Hepatocyte (in vitro differentiated cells): Measurements from ENCODE around the gene AVPR1B. TPM values are rescaled to one million over a fixed set of nuclear protein-coding genes. Genes with fewer than 3 reads are reported as not detected.

ENCODE experiments used
- DNase-seq: peaks from one replicate; pipeline ENCODE4 v3.0.0-alpha.2; 2016; ENCODE audit warnings: low spot score
- H2AFZ ChIP-seq: fragments of 200-600 bp; sonication (generic); 2 replicates; pipeline ENCODE4 v1.6.0; 2016; ENCODE audit warnings: antibody characterized with exemption, mild to moderate bottlenecking
- H3K27ac ChIP-seq: fragments of 200-600 bp; sonication (generic); 2 replicates; pipeline ENCODE4 v1.5.1; 2016; ENCODE audit warnings: mild to moderate bottlenecking
- H3K27me3 ChIP-seq: fragments of 200-600 bp; sonication (generic); 2 replicates; pipeline ENCODE4 v1.6.1; 2016
- H3K36me3 ChIP-seq: fragments of 200-600 bp; sonication (generic); replicated peaks from 2 replicates; pipeline ENCODE4 v1.5.1; 2016; ENCODE audit warnings: low read depth; ENCODE audit not compliant: insufficient read depth
- H3K4me1 ChIP-seq: fragments of 200-600 bp; sonication (generic); 2 replicates; pipeline ENCODE4 v1.5.1; 2016; ENCODE audit warnings: mild to moderate bottlenecking, moderate library complexity; ENCODE audit not compliant: insufficient read depth
- H3K4me2 ChIP-seq: fragments of 200-600 bp; sonication (generic); 2 replicates; pipeline ENCODE4 v1.6.0; 2016
- H3K4me3 ChIP-seq: fragments of 200-600 bp; sonication (generic); 2 replicates; pipeline ENCODE4 v1.5.1; 2016; ENCODE audit warnings: mild to moderate bottlenecking
- H3K79me2 ChIP-seq: fragments of 200-600 bp; sonication (generic); 2 replicates; pipeline ENCODE4 v1.6.0; 2017; ENCODE audit warnings: mild to moderate bottlenecking
- H3K9me2 ChIP-seq: fragments of 200-600 bp; sonication (generic); replicated peaks from 2 replicates; pipeline ENCODE4 v1.6.0; 2017; ENCODE audit warnings: mild to moderate bottlenecking; ENCODE audit not compliant: insufficient read depth
- H3K9me3 ChIP-seq: fragments of 200-600 bp; sonication (generic); 2 replicates; pipeline ENCODE4 v1.5.1; 2016; ENCODE audit warnings: low read depth, mild to moderate bottlenecking
- H4K20me1 ChIP-seq: fragments of 200-600 bp; sonication (generic); 2 replicates; pipeline ENCODE4 v1.6.0; 2016; ENCODE audit warnings: mild to moderate bottlenecking; ENCODE audit not compliant: insufficient read depth, poor library complexity, severe bottlenecking
- EZH2 ChIP-seq: fragments of 200-600 bp; sonication (generic); IDR thresholded peaks from 2 replicates; pipeline ENCODE4 v1.6.1; 2016; ENCODE audit warnings: antibody characterized with exemption, mild to moderate bottlenecking, borderline replicate concordance
- EZH2phosphoT487 ChIP-seq: fragments of 200-600 bp; sonication (generic); IDR thresholded peaks from one replicate; pipeline ENCODE4 v1.6.1; 2018; ENCODE audit warnings: antibody characterized with exemption, mild to moderate bottlenecking, low read depth, moderate library complexity; ENCODE audit not compliant: unreplicated experiment, severe bottlenecking
- WGBS: methylation state at CpG from one replicate; pipeline ENCODE4 v1.1.6; 2016; ENCODE audit warnings: low lambda C conversion rate; ENCODE audit errors: missing lambda C conversion rate; 5-methylcytosine and 5-hydroxymethylcytosine counted together
- polyA plus RNA-seq: library from polyadenylated mRNA; unstranded; fragments of >200 nt; fragmentation: Nextera tagmentation; extraction: Ambion mirVana; gene quantifications from 2 replicates; pipeline ENCODE4 v1.2.1, GENCODE V29; 2016
- total RNA-seq: library from RNA; depleted of rRNA; stranded (reverse); fragments of >200 nt; gene quantifications from 2 replicates; pipeline ENCODE4 v1.2.3, GENCODE V29; 2014
- TF ChIP-seq, protein P1 (sequence below): fragments of 200-600 bp; sonication (generic); IDR thresholded peaks from 2 replicates; pipeline ENCODE4 v1.5.1; 2016; ENCODE audit warnings: antibody characterized with exemption, mild to moderate bottlenecking; ENCODE audit not compliant: poor library complexity

The AVPR1B gene
- total and polyA plus RNA-seq, 2 experiments from 2014 or later: not detected

DNA sequence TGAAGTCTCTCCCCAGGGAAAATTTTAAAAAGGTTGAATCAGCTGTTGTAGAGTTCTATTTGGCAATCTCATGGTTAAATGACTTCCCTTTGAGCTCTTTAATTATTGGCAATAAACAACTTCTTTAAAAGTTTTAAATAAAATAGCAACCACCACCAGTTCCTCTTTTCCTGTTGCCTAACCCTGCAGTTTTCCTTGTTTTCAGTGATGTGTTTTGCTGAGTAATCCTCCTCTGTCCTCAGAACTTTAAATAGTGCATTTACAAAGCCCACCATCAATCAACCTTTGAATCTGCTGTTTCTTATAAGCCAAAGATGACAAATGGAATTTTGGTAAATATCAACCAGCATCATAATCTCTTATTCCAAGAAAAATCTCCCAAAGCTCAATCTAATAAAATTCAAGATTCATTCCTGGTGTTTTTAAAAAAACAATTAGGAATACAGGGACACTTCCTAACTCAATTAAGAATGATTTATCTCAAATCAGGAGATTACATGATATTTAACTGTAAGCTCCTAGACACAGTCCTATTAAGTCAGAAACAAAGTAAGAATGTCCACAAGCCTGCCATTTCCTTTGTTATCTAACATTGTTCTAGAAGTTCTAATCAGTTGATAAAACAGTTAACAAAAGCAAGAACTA, 14.8 kb downstream of the AVPR1B start:
- no peak overlapping the region for H3K4me3 ChIP-seq
- TF ChIP-seq EZH2phosphoT487: no peak
- TF ChIP-seq, protein P1, sequence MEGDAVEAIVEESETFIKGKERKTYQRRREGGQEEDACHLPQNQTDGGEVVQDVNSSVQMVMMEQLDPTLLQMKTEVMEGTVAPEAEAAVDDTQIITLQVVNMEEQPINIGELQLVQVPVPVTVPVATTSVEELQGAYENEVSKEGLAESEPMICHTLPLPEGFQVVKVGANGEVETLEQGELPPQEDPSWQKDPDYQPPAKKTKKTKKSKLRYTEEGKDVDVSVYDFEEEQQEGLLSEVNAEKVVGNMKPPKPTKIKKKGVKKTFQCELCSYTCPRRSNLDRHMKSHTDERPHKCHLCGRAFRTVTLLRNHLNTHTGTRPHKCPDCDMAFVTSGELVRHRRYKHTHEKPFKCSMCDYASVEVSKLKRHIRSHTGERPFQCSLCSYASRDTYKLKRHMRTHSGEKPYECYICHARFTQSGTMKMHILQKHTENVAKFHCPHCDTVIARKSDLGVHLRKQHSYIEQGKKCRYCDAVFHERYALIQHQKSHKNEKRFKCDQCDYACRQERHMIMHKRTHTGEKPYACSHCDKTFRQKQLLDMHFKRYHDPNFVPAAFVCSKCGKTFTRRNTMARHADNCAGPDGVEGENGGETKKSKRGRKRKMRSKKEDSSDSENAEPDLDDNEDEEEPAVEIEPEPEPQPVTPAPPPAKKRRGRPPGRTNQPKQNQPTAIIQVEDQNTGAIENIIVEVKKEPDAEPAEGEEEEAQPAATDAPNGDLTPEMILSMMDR: no peak
- no peak for TF ChIP-seq EZH2
- no peak overlapping the region for H3K27ac ChIP-seq
- peaks cover 5% of the 10 kb centered on the region for H3K4me1 ChIP-seq
- no peak overlapping the region for H2AFZ ChIP-seq
- no peaks in the 10 kb centered on the region for H3K79me2 ChIP-seq
- no peaks in the 10 kb centered on the region for H4K20me1 ChIP-seq
- no peaks in the 10 kb centered on the region for H3K9me2 ChIP-seq
- no peaks in the 10 kb centered on the region for H3K36me3 ChIP-seq
- no peak overlapping the region for H3K4me2 ChIP-seq
- no peak for DNase-seq
- no peaks in the 10 kb centered on the region for H3K9me3 ChIP-seq
- H3K27me3 ChIP-seq: no peaks in the 10 kb centered on the region

DNA sequence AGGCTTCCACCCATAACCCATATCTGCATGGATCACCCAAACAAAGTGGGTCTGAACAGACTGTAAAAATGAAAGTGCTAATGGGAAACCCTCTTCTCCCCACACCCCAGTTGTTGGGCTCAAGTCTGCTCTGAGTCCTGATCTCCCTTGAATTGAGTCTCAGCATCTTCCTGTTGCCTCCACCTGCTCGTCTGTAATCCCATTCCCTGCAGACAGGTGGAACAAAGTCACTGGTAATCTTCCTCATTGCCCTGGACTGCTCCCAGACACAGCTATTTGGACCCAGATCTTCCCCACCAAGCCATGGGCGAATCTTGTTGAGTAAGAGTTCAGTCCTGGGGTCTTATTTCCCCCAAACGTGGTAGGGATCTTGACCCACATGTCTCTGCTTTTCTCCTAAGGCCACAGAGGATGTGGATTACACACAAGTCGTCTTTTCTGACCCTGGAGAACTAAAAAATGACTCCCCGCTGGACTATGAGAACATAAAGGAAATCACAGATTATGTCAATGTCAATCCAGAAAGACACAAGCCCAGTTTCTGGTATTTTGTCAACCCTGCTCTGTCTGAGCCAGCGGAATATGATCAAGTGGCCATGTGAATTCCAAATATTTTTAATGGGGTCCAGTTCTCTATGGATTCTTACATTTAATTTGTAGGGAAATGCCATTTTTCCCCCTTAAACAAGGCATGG, 15.7 kb downstream of the AVPR1B start:
- DNase-seq: no peak
- H3K4me2 ChIP-seq: no peak overlapping the region
- TF ChIP-seq, protein P1: no peak
- peaks cover 5% of the 10 kb centered on the region for H3K4me1 ChIP-seq
- no peaks in the 10 kb centered on the region for H3K9me3 ChIP-seq
- no peaks in the 10 kb centered on the region for H3K36me3 ChIP-seq
- H2AFZ ChIP-seq: no peak overlapping the region
- H3K9me2 ChIP-seq: no peaks in the 10 kb centered on the region
- no peaks in the 10 kb centered on the region for H4K20me1 ChIP-seq
- no peaks in the 10 kb centered on the region for H3K79me2 ChIP-seq
- WGBS: 91% methylated on average over 6 of the region's 6 CpGs
- H3K27ac ChIP-seq: no peak overlapping the region
- no peaks in the 10 kb centered on the region for H3K27me3 ChIP-seq
- H3K4me3 ChIP-seq: no peak overlapping the region

DNA sequence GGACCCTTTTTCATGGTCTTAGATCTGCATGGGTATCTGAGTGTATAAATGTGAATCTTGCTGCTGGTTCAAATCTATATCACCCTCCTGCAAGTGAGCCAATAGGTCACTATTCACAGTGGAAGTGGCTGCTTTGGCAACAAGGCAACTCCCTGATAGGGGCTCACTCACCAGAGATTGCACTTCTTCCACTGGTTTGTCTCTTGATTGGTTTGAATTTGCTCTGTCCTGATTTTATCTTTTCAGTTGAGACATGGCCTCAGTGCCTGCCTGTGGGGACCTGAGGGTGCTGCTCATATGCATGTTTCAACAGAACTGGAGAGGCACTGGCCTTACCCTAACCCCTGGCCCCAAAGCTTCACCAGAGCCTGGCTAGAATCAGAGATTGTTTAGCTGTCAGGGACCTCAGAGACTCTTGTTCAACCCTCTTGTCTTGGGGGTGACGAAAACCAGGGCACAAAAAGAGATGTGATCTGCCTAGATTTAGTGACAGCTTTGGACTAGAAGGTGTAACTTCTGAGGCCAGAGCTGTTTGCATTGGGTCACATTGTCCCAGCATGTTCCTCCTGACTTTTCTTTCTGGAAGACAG, 16.9 kb downstream of the AVPR1B start:
- Histone ChIP-seq H3K9me3 (no peaks in the 10 kb centered on the region), H3K4me2 (no peak overlapping the region), H3K4me3 (no peak overlapping the region), H3K27me3 (no peaks in the 10 kb centered on the region), H4K20me1 (no peaks in the 10 kb centered on the region), H3K4me1 (peaks cover 5% of the 10 kb centered on the region), H3K79me2 (no peaks in the 10 kb centered on the region), H3K27ac (no peak overlapping the region), H2AFZ (no peak overlapping the region), H3K36me3 (no peaks in the 10 kb centered on the region), H3K9me2 (no peaks in the 10 kb centered on the region)
- no peak for DNase-seq
- 65% methylated on average over 1 of the region's 1 CpG for WGBS
- TF ChIP-seq EZH2 (no peak), EZH2phosphoT487 (no peak)
- TF ChIP-seq, protein P1: no peak
